Sigmoid colon (tissue), 7 donors: ENCODE measurements around the gene BNC1. TPM values are rescaled to one million over a fixed set of nuclear protein-coding genes. Genes with fewer than 3 reads are reported as not detected.

Source experiments
- DNase-seq: peaks from one replicate; pipeline ENCODE4 v3.0.0-alpha.2; 2019
- H3K27ac ChIP-seq, 4 donors: fragments of 200-600 bp; sonication (generic); one replicate each; pipeline ENCODE4 v1.5.1; 2016 to 2019; ENCODE audit warnings: mild to moderate bottlenecking in 1 of 4
- H3K27me3 ChIP-seq, 3 donors: fragments of 200-600 bp; sonication (generic); one replicate each; pipeline ENCODE4 v1.5.1; 2019; ENCODE audit warnings: mild to moderate bottlenecking in 1 of 3
- H3K36me3 ChIP-seq, 4 donors: fragments of 200-600 bp; sonication (generic); one replicate each; pipeline ENCODE4 v1.5.1; 2016 to 2019
- H3K4me1 ChIP-seq, 4 donors: fragments of 200-600 bp; sonication (generic); one replicate each; pipeline ENCODE4 v1.5.1; 2017 to 2019
- H3K4me3 ChIP-seq, 4 donors: fragments of 200-600 bp; sonication (generic); one replicate each; pipeline ENCODE4 v1.5.1; 2017 to 2019; ENCODE audit warnings: mild to moderate bottlenecking in 2 of 4, moderate library complexity in 1 of 4
- H3K9me3 ChIP-seq, 4 donors: fragments of 200-600 bp in 3 of 4; sonication (generic) in 3 of 4; one replicate each; pipeline versions ENCODE4 v1.5.1 to v1.6.1; 2013 to 2019
- EP300 ChIP-seq, 4 donors: sonication (generic); formaldehyde crosslinking; IDR thresholded peaks; one replicate each; pipeline ENCODE4 v1.6.1; 2017; ENCODE audit warnings: antibody characterized with exemption in 4 of 4
- POLR2A ChIP-seq, 2 donors: fragments of 450-650 bp; IDR thresholded peaks; one replicate each; pipeline ENCODE4 v1.6.1; 2016; ENCODE audit warnings: antibody characterized with exemption in 2 of 2, mild to moderate bottlenecking in 2 of 2, moderate library complexity in 2 of 2
- POLR2AphosphoS5 ChIP-seq, 4 donors: sonication (generic); formaldehyde crosslinking; IDR thresholded peaks; one replicate each; pipeline ENCODE4 v1.6.1; 2017; ENCODE audit warnings: antibody characterized with exemption in 4 of 4
- WGBS, 2 donors: extraction: QIAGEN DNeasy Blood & Tissue Kit; methylation state at CpG; one replicate each; pipeline ENCODE4 v1.1.7; 2013; 5-methylcytosine and 5-hydroxymethylcytosine counted together
- intact Hi-C: fragments of 100-400 bp; cut with DNase I; formaldehyde crosslinking; loops from one replicate; pipeline ENCODE4 v1.15.1; 2023
- polyA plus RNA-seq, 3 donors: library from polyadenylated mRNA; stranded (reverse); fragments of 200-250 nt; gene quantifications; one replicate each; pipeline ENCODE4 v1.2.3, GENCODE V29; 2013
- total RNA-seq, 4 donors: library from RNA; depleted of rRNA; stranded (reverse); fragments of >200 nt; gene quantifications; one replicate each; pipeline ENCODE4 v1.1.0, GENCODE V29; 2016
- TF ChIP-seq, protein P1 (sequence below), 4 experiments: fragments of 450-650 bp in 3 of 4; fragments of 200-600 bp in 1 of 4; IDR thresholded peaks; one replicate each; pipeline ENCODE4 v1.5.1; 2016 to 2019; ENCODE audit warnings: antibody characterized with exemption in 4 of 4, mild to moderate bottlenecking in 3 of 4, moderate library complexity in 2 of 4
- donor health status: healthy with polysubstance abuse.
- donor health status: Bipolar disorder and iron deficiency.
- donor health status: healthy.

BNC1 gene
- total and polyA plus RNA-seq, 7 donors = under 0.01 to 0.36 (median 0.14) TPM; not detected in 2

DNA sequence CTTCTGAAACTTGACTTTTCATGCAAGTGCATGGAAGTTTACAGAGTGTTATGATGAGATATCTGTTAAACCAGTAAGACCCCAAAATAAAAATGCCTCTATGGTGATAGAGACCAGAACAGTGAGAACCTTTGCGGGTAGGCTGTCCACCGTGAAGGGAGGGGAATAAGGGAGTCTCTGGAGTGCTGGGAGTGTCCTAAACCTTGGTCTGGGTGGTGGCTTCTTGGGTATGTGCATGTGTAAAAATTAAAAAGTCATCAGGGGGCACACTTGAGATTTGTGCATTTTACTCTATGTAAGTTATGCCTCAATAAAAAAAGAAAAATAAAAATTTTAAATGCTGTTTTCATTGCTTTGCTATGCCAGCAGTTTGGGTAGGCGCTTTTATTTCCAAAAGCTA is 38.2 kb upstream of the BNC1 start:
- Histone ChIP-seq H3K4me3 (no peak overlapping the region), H3K9me3 (no peaks in the 10 kb centered on the region), H3K27me3 (no peaks in the 10 kb centered on the region), H3K36me3 (no peaks in the 10 kb centered on the region), H3K4me1 (no peaks in the 10 kb centered on the region), H3K27ac (no peak overlapping the region)
- WGBS, 2 donors = 91 to 94% methylated on average over 3 of the region's 3 CpGs
- no peak for DNase-seq
- intact Hi-C loops = no loop called here
- TF ChIP-seq POLR2A (IDR thresholded peaks at IDR 0.05) (no peak), POLR2AphosphoS5 (IDR thresholded peaks at IDR 0.05) (no peak), EP300 (IDR thresholded peaks at IDR 0.05) (no peak)
- TF ChIP-seq, protein P1, sequence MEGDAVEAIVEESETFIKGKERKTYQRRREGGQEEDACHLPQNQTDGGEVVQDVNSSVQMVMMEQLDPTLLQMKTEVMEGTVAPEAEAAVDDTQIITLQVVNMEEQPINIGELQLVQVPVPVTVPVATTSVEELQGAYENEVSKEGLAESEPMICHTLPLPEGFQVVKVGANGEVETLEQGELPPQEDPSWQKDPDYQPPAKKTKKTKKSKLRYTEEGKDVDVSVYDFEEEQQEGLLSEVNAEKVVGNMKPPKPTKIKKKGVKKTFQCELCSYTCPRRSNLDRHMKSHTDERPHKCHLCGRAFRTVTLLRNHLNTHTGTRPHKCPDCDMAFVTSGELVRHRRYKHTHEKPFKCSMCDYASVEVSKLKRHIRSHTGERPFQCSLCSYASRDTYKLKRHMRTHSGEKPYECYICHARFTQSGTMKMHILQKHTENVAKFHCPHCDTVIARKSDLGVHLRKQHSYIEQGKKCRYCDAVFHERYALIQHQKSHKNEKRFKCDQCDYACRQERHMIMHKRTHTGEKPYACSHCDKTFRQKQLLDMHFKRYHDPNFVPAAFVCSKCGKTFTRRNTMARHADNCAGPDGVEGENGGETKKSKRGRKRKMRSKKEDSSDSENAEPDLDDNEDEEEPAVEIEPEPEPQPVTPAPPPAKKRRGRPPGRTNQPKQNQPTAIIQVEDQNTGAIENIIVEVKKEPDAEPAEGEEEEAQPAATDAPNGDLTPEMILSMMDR (IDR thresholded peaks at IDR 0.05) = no peak

DNA sequence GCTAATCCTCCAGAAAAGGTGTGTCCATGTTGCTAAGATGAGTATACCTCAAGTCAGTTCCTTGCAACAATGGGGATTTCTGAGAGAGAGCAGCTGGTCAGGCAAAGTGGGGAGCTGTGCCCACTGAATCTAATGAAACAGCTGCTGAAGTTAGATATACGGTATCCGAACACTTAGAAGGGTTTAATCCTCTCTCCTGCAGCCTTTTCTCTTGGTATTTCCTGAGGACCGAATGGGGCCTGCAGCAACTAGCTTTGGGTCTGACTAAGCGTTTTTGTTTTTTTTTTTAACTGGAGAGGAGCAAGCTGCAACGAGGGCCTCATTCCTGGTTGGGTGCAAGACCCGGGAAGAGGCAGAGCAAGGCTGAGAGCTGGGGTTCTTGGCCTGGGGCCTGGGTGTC is 37.6 kb upstream of the BNC1 start:
- DNase-seq = no peak
- WGBS, 2 donors = 58 to 60% methylated on average over 6 of the region's 6 CpGs
- H3K4me3 ChIP-seq = no peak overlapping the region
- intact Hi-C loops = no loop called here
- H3K27ac ChIP-seq = no peak overlapping the region
- TF ChIP-seq POLR2AphosphoS5 (IDR thresholded peaks at IDR 0.05) (no peak), POLR2A (IDR thresholded peaks at IDR 0.05) (no peak), EP300 (IDR thresholded peaks at IDR 0.05) (no peak)
- TF ChIP-seq, protein P1 (IDR thresholded peaks at IDR 0.05) = no peak
- H3K27me3 ChIP-seq = no peaks in the 10 kb centered on the region
- no peaks in the 10 kb centered on the region for H3K4me1 ChIP-seq
- H3K9me3 ChIP-seq = no peaks in the 10 kb centered on the region
- no peaks in the 10 kb centered on the region for H3K36me3 ChIP-seq

DNA sequence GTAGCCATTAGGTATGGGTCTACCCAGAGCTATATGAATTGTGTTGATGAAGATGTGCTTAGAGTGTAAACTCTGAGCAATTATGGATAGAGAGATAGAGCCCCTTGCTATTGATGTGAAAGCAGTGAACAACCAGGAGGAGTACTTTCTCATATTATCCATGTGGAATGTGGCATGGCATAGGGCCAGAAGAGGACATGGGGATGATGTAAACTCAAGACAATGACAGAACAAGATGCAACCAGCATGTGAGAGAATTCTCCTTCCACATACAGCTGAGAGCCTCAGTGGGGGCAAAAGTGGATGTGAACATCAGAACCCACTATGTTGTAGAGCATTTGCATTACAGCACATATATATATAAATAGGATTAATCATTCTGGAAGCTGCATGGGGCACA is 36.4 kb upstream of the BNC1 start:
- no peak overlapping the region for H3K4me3 ChIP-seq
- H3K27ac ChIP-seq = no peak overlapping the region
- H3K27me3 ChIP-seq = no peaks in the 10 kb centered on the region
- intact Hi-C loops = no loop called here
- no peak for DNase-seq
- no peak for TF ChIP-seq POLR2AphosphoS5 (IDR thresholded peaks at IDR 0.05)
- TF ChIP-seq, protein P1 (IDR thresholded peaks at IDR 0.05) = no peak
- TF ChIP-seq EP300 (IDR thresholded peaks at IDR 0.05) = no peak
- no peak for TF ChIP-seq POLR2A (IDR thresholded peaks at IDR 0.05)
- H3K4me1 ChIP-seq = no peaks in the 10 kb centered on the region
- no peaks in the 10 kb centered on the region for H3K36me3 ChIP-seq
- H3K9me3 ChIP-seq = no peaks in the 10 kb centered on the region

DNA sequence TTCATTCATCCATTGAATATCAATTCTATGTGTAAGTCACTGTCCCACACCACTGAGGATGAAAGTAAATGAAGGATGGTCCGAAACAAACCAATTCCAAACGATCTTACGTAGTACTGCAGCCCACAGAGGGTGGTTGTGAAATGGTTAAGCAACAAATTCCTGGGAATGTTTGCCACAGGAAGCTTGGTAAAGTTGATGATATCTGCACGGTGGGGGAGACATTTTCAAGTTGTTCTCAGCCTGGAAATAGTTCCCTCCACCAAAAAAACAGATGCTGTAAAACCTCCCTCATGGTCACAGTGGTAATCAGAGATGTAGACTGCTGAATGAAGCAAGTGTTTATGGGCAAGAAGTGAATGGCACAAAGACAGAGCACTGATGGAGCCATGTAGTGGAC is 35.9 kb upstream of the BNC1 start:
- Histone ChIP-seq H3K27ac (no peak overlapping the region), H3K36me3 (no peaks in the 10 kb centered on the region), H3K9me3 (no peaks in the 10 kb centered on the region), H3K4me1 (no peaks in the 10 kb centered on the region), H3K27me3 (no peaks in the 10 kb centered on the region), H3K4me3 (no peak overlapping the region)
- intact Hi-C loops = no loop called here
- WGBS, 2 donors = 60 to 61% methylated on average over 4 of the region's 4 CpGs
- no peak for DNase-seq
- TF ChIP-seq EP300 (IDR thresholded peaks at IDR 0.05) = no peak

DNA sequence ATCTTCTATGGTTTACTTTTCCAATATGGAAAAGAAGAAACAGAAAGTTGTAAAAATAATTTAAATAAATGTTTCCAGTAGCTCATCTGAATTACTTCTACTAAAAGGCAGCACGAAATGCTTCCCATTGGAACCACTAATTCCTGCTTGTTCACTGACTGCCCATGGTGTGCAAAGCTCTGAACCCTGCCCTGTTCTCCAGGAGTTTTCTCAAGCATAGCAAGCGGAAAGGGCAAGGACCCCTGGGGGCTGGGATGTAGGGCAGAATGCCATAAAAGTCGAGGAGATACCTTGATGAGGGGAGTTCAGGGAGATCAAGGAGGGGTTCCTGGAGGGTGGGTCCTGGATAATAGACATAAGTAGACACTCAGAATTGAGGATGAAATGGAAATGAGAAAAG is 35.3 kb upstream of the BNC1 start:
- Histone ChIP-seq H3K27me3 (no peaks in the 10 kb centered on the region), H3K4me1 (no peaks in the 10 kb centered on the region), H3K9me3 (no peaks in the 10 kb centered on the region), H3K4me3 (no peak overlapping the region), H3K27ac (no peak overlapping the region), H3K36me3 (no peaks in the 10 kb centered on the region)
- intact Hi-C loops = no loop called here
- DNase-seq = no peak
- TF ChIP-seq, protein P1 (IDR thresholded peaks at IDR 0.05) = no peak
- no peak for TF ChIP-seq EP300 (IDR thresholded peaks at IDR 0.05)
- TF ChIP-seq POLR2A (IDR thresholded peaks at IDR 0.05) = no peak
- no peak for TF ChIP-seq POLR2AphosphoS5 (IDR thresholded peaks at IDR 0.05)
- 44 to 66% methylated on average over 3 of the region's 3 CpGs for WGBS, 2 donors
